H7 (cell line): Measurements from ENCODE around the gene TAF5. TPM values are rescaled to one million over a fixed set of nuclear protein-coding genes. Genes with fewer than 3 reads are reported as not detected.
"Not testable (repeated sequence)": the region's sequence is repeated elsewhere in the genome, so short reads cannot be mapped to it uniquely, and the experiment has no call there.

Experiments used
- DNase-seq: peaks from one replicate; pipeline ENCODE4 v3.0.0; 2012
- H3K27me3 ChIP-seq: 2 replicates; pipeline ENCODE4 v1.6.0; 2011; ENCODE audit warnings: mild to moderate bottlenecking, low read length; ENCODE audit not compliant: control insufficient read depth, insufficient read depth
- H3K36me3 ChIP-seq: replicated peaks from 2 replicates; pipeline ENCODE4 v1.5.1; 2011; ENCODE audit warnings: low read length; ENCODE audit not compliant: control insufficient read depth, insufficient read depth
- H3K4me3 ChIP-seq: 2 replicates; pipeline ENCODE4 v1.5.1; 2011; ENCODE audit warnings: low read depth, mild to moderate bottlenecking, control low read depth, low read length, moderate library complexity; ENCODE audit not compliant: insufficient read depth
- total RNA-seq: library from RNA; depleted of rRNA; stranded (reverse); fragments of >200 nt; shearing (Covaris generic); gene quantifications from 2 replicates; pipeline ENCODE4 v1.2.3, GENCODE V29; 2014; rRNA removed

TAF5 gene
- 26.0 and 29.8 TPM in 2 replicates for total RNA-seq

DNA sequence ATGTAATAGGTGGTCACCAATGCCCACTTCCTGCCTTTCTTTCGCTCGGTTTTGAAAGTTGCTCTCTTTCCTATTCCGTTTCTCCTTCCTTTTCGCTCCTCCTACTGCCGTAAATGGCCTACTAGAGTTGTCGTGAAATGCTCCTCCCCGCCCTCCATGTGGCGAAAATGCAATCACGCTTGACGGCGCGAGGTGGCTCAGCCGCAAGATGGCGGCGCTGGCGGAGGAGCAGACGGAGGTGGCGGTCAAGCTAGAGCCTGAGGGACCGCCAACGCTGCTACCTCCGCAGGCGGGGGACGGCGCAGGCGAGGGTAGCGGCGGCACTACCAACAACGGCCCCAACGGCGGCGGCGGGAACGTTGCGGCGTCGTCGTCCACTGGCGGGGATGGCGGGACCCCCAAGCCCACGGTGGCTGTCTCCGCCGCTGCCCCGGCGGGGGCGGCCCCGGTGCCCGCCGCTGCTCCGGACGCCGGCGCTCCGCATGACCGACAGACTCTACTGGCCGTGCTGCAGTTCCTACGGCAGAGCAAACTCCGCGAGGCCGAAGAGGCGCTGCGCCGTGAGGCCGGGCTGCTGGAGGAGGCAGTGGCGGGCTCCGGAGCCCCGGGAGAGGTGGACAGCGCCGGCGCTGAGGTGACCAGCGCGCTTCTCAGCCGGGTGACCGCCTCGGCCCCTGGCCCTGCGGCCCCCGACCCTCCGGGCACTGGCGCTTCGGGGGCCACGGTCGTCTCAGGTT is at the start of gene TAF5:
TSS of gene TAF5 (plus strand) at position 195 of the 737 bp plus-strand sequence. CDS start at position 209, 14 bp downstream.
- Histone ChIP-seq H3K27me3 (no peaks in the 10 kb centered on the region), H3K4me3 (peak within 1 kb of the TSS; percentile 93), H3K36me3 (no peaks in the 10 kb centered on the region)
- peak; percentile 93 for DNase-seq

DNA sequence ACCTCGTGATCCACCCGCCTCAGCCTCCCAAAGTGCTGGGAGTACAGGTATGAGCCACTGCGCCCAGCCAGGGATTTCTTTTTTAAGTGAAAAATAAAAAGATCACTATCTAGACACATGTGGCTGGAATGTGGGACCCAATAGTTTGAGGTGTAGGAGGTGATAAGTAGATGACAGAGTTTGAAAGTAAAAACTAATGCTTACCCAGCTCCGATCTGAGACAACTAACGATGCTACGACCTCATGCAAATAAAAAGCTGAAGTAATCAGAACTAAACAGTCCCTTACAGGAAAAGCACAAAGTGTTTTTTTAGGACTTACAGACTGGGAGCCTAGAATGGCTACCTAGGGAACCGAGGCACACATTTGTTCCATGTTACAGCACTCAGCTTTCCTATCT is 39.9 kb upstream of the TAF5 start:
- no peaks in the 10 kb centered on the region for H3K27me3 ChIP-seq
- H3K4me3 ChIP-seq, result no peak overlapping the region
- no peak for DNase-seq
- peaks cover 8% of the 10 kb centered on the region for H3K36me3 ChIP-seq

GRCh38 chr10:103333934-103334520 is 33.7 kb upstream of the TAF5 start:
- peaks cover 5% of the 10 kb centered on the region for H3K36me3 ChIP-seq

GRCh38 chr10:103334567-103334966 is 33.2 kb upstream of the TAF5 start:
- Histone ChIP-seq H3K4me3 (no peak overlapping the region), H3K27me3 (no peaks in the 10 kb centered on the region), H3K36me3 (peaks cover 8% of the 10 kb centered on the region)
- no peak for DNase-seq

More at GRCh38 chr10:103333934-103334520, 33.7 kb upstream of the TAF5 start:
- H3K4me3 ChIP-seq, result no peak overlapping the region
- no peaks in the 10 kb centered on the region for H3K27me3 ChIP-seq
- peak; percentile 42 for DNase-seq

DNA sequence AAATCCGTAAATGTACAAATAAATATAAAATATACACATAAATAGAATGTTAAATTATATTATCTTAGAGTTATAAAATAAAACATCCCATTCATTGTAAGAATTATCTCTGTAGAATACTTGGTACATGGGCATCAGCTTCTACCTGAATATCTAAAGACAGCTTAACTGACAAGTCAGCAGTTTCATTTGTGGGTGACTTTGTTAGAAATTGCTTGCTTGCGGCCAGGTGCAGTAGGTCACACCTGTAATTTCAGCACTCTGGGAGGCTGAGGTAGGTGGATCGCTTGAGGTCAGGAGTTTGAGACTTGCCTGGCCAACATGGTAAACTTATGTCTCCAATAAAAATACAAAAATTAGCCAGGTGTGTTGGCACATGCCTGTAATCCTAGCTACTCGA is 31.4 kb upstream of the TAF5 start:
- peaks cover 8% of the 10 kb centered on the region for H3K36me3 ChIP-seq
- no peak overlapping the region for H3K4me3 ChIP-seq
- no peaks in the 10 kb centered on the region for H3K27me3 ChIP-seq
- no peak for DNase-seq

DNA sequence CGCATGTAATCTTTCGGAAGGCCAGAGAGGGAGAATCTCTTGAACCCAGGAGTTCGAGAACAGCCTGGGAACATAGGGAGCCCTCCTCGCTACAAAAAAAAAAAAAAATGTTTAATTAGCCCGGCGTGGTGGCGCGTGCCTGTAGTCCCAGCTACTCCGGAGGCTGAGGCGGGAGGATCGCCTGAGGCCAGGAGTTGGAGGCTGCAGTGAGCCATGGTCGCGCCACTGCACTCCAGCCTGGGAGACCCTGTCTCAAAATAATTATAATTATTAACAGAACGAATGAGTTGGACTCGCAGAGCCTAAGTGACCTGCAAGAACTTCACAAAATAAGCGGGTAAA is 17.6 kb upstream of the TAF5 start:
- Histone ChIP-seq H3K36me3 (peaks cover 8% of the 10 kb centered on the region), H3K27me3 (no peaks in the 10 kb centered on the region), H3K4me3 (peak overlapping the region; percentile 86)
- DNase-seq, result no peak

- Histone ChIP-seq H3K27me3 (no peaks in the 10 kb centered on the region), H3K36me3 (peaks cover 6% of the 10 kb centered on the region), H3K4me3 (peak within 1 kb of the TSS; percentile 86)
- peak; percentile 98 for DNase-seq
Measured at GRCh38 chr10:103350517-103351260, 17.1 kb upstream of the TAF5 start, which contains the start of gene PCGF6. Gene PCGF6, minus strand, starts transcription at chr10:103351140. Its CDS starts 74 bp downstream, at chr10:103351066.

DNA sequence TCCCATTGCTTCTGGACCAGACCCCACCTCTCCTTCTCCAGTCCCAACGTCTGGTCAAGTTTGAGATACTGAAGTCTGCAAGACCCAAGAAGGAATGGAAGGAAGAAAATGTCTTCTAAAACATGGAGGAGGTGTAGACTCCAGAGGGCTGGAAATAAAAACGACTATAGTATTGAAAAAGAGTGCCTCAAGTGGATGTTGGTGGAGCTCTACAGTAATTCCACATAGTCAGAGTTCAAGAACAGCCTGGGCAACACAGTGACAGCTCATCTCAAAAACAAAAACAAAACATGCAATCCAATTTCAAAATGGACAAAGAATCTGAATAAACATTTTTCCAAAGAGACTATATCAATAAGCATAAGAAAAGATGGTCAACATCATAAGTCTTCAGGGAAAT is 14.5 kb upstream of the TAF5 start:
- H3K4me3 ChIP-seq, result no peak overlapping the region
- H3K27me3 ChIP-seq, result no peaks in the 10 kb centered on the region
- peaks cover 2% of the 10 kb centered on the region for H3K36me3 ChIP-seq
- peak; percentile 27 for DNase-seq

DNA sequence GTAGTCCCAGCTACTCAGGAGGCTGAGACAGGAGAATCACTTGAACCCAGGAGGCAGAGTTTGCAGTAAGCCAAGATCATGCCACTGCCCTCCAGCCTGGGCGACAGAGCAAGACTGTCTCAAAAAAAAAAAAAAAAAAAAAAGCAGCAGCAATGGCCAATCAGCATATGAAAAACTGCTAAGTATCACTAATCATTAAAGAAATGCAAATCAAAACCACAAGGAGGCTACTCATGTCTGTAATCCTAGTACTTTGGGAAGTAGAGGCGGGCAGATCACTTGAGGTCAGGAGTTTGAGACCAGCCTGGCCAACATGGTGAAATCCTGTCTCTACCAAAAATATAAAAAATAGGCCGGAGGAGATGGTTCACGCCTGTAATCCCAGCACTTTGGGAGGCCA is 13.2 kb upstream of the TAF5 start:
- DNase-seq, result not testable (repeated sequence)

GRCh38 chr10:103355906-103356599 is 11.7 kb upstream of the TAF5 start:
- H3K27me3 ChIP-seq, result no peaks in the 10 kb centered on the region
- no peak overlapping the region for H3K4me3 ChIP-seq
- no peak for DNase-seq
- H3K36me3 ChIP-seq, result no peaks in the 10 kb centered on the region

More for the DNA sequence above, 13.2 kb upstream of the TAF5 start:
- not testable (repeated sequence) for H3K36me3 ChIP-seq, H3K27me3 ChIP-seq, H3K4me3 ChIP-seq

- H3K4me3 ChIP-seq, H3K36me3 ChIP-seq, DNase-seq, H3K27me3 ChIP-seq: not testable (repeated sequence)
Measured at GRCh38 chr10:103359493-103359892, 8.3 kb upstream of the TAF5 start.

DNA sequence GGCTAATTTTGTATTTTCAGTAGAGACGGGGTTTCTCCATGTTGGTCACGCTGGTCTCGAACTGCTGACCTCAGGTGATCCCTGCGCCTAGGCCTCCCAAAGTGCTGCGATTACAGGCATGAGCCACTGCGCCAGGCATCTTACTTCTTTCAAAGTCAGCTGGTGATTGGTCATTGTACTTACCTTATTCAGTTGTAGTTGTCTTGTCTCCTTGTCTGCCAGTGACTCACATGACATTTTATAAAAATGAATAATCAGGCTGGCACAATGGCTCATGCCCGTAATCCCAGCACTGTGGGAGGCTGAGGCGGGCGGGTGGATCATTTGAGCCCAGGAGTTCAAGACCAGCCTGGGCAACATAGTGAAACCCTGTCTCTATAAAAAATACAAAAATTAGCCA is 7.0 kb upstream of the TAF5 start:
- H3K36me3 ChIP-seq, H3K4me3 ChIP-seq, DNase-seq, H3K27me3 ChIP-seq: not testable (repeated sequence)

DNA sequence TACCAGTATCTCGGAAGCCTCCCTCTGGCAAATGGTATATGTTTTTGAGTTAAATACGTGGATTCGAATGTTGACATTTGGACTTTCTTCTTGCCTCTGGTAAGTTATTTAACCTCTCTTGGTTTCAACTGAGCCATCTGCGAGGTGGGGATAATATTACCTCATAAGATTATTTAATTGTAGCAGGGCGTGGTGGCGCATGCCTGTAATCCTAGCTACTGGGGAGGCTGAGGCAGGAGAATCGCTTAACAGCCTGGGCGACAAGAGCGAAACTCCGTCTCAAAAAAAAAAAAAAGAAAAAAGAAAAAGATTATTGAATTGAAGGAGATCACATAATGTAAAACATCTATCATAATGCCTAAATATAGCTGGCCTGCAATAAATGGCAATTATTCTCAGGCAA is 396 bp upstream of the TAF5 start:
- DNase-seq, result no peak
- H3K36me3 ChIP-seq, result no peaks in the 10 kb centered on the region
- peak overlapping the region; percentile 93; the same call in 1 of the 2 replicates for H3K4me3 ChIP-seq
- H3K27me3 ChIP-seq, result no peaks in the 10 kb centered on the region

- Histone ChIP-seq H3K4me3 (no peak overlapping the region), H3K36me3 (peaks cover 5% of the 10 kb centered on the region), H3K27me3 (no peaks in the 10 kb centered on the region)
- no peak for DNase-seq
Measured at GRCh38 chr10:103373544-103373943, 5.8 kb downstream of the TAF5 start.
